Spleen (tissue), 11 donors: ENCODE data around the gene KCNS1. TPM values are rescaled to one million over a fixed set of nuclear protein-coding genes. Genes with fewer than 3 reads are reported as not detected.

Experiments
- DNase-seq: peaks from one replicate; pipeline ENCODE4 v3.0.0-alpha.2; 2020
- H3K27ac ChIP-seq, 8 donors: fragments of 200-600 bp; sonication (generic) in 7 of 8; 1 replicate in 4 of 8; 2 replicates in 4 of 8; pipeline versions ENCODE4 v1.5.0 to v1.8.0; 2016 to 2021; ENCODE audit warnings: inconsistent platforms in 4 of 8, mild to moderate bottlenecking in 4 of 8, moderate library complexity in 1 of 8
- H3K27me3 ChIP-seq, 7 donors: fragments of 200-600 bp; sonication (generic) in 6 of 7; replicated peaks in 1 of 7; 1 replicate in 4 of 7; 2 replicates in 3 of 7; pipeline versions ENCODE4 v1.5.0 to v1.8.0; 2016 to 2021; ENCODE audit warnings: inconsistent platforms in 3 of 7, mild to moderate bottlenecking in 1 of 7
- H3K36me3 ChIP-seq, 6 donors: fragments of 200-600 bp; sonication (generic) in 5 of 6; 1 replicate in 4 of 6; 2 replicates in 2 of 6; pipeline versions ENCODE4 v1.5.0 to v1.8.0; 2016 to 2021; ENCODE audit warnings: inconsistent platforms in 2 of 6
- H3K4me1 ChIP-seq, 6 donors: fragments of 200-600 bp; sonication (generic) in 5 of 6; 1 replicate in 3 of 6; 2 replicates in 3 of 6; pipeline versions ENCODE4 v1.5.0 to v1.8.0; 2016 to 2021; ENCODE audit warnings: inconsistent platforms in 3 of 6
- H3K4me3 ChIP-seq, 8 donors: fragments of 200-600 bp; sonication (generic) in 7 of 8; 1 replicate in 4 of 8; 2 replicates in 4 of 8; pipeline versions ENCODE4 v1.5.0 to v1.8.0; 2016 to 2021; ENCODE audit warnings: inconsistent platforms in 4 of 8, mild to moderate bottlenecking in 4 of 8, moderate library complexity in 2 of 8
- H3K9me3 ChIP-seq, 8 donors: fragments of 200-600 bp; sonication (generic) in 7 of 8; 1 replicate in 4 of 8; 2 replicates in 4 of 8; pipeline versions ENCODE4 v1.5.0 to v1.8.0; 2016 to 2021; ENCODE audit warnings: inconsistent platforms in 4 of 8
- CTCF ChIP-seq, 11 experiments: fragments of 200-600 bp in 7 of 11; fragments of 450-650 bp in 4 of 11; sonication (generic) in 4 of 11; IDR thresholded peaks in 8 of 11; conservative IDR thresholded peaks in 3 of 11; 1 replicate in 7 of 11; 2 replicates in 4 of 11; pipeline versions ENCODE4 v1.4.0 to v1.8.0; 2016 to 2021; ENCODE audit warnings: antibody characterized with exemption in 11 of 11, inconsistent platforms in 4 of 11, mild to moderate bottlenecking in 1 of 11
- POLR2A ChIP-seq, 3 donors: fragments of 450-650 bp; IDR thresholded peaks; one replicate each; pipeline ENCODE4 v1.5.1; 2017; ENCODE audit warnings: antibody characterized with exemption in 3 of 3, mild to moderate bottlenecking in 1 of 3
- POLR2AphosphoS5 ChIP-seq, 3 donors: sonication (generic); formaldehyde crosslinking; IDR thresholded peaks; one replicate each; pipeline ENCODE4 v1.5.1; 2017; ENCODE audit warnings: antibody characterized with exemption in 3 of 3
- WGBS, 5 donors: extraction: QIAGEN DNeasy Blood & Tissue Kit in 3 of 5; methylation state at CpG; one replicate each; pipeline versions ENCODE4 v1.1.5 to v1.1.7; 2013 to 2018; 5-methylcytosine and 5-hydroxymethylcytosine counted together
- intact Hi-C: fragments of 100-400 bp; cut with DNase I; formaldehyde crosslinking; loops from one replicate; pipeline ENCODE4 v1.15.0; 2023; ENCODE audit warnings: low total_unique reads
- polyA plus RNA-seq, 3 donors: library from polyadenylated mRNA; stranded (reverse); fragments of 200-250 nt; gene quantifications; one replicate each; pipeline ENCODE4 v1.2.1, GENCODE V29; 2013
- total RNA-seq, 7 donors: library from RNA; depleted of rRNA in 3 of 7; stranded (reverse); fragments of >200 nt in 3 of 7; fragmentation: NEBNext Ultra II Directional in 4 of 7; extraction: Animal tissue kit (Norgen Biotek cat#: 25700) in 4 of 7; gene quantifications; one replicate each; pipeline versions ENCODE4 v1.1.0 to v1.2.1, GENCODE V29; 2016 to 2021
- donor health status: healthy with polysubstance abuse.
- donor health status: DM: no; HTN: no; CAD: no; lungs with moderate emphysema.
- donor health status: DM: no; HTN: no; CAD: no.
- donor health status: Bipolar disorder and iron deficiency.
- donor health status: healthy.
- donor health status: DM: no; HTN: no; CAD: no.
- donor health status: DM: yes; HTN: yes; CAD: no.

Gene KCNS1
- total and polyA plus RNA-seq, 10 donors: 0.05 to 0.06 TPM; not detected in 8

- DNase-seq: no peak
- Histone ChIP-seq H3K4me1 (peaks cover 0 to 27% (median 0%) of the 10 kb centered on the region in 6 donors), H3K36me3 (peaks cover 3 to 75% (median 48%) of the 10 kb centered on the region in 6 donors), H3K27me3 (no peaks in the 10 kb centered on the region), H3K4me3 (no peak overlapping the region), H3K9me3 (no peaks in the 10 kb centered on the region), H3K27ac (no peak overlapping the region)
- intact Hi-C loops: no loop called here
- WGBS, 5 donors: 58 to 89% (median 67%) methylated on average over 1 of the region's 1 CpG
- TF ChIP-seq CTCF (IDR thresholded peaks at IDR 0.05 in 8 of 11, conservative IDR thresholded peaks at IDR 0.05 in 3 of 11) (no peak), POLR2A (IDR thresholded peaks at IDR 0.05) (no peak), POLR2AphosphoS5 (IDR thresholded peaks at IDR 0.05) (no peak)
Measured at GRCh38 chr20:45072066-45072465, 28.9 kb downstream of the KCNS1 start.

GRCh38 chr20:45070932-45071632, 29.8 kb downstream of the KCNS1 start:
- 93 to 97% (median 96%) methylated on average over 6 of the region's 6 CpGs for WGBS, 5 donors
- no peaks in the 10 kb centered on the region for H3K9me3 ChIP-seq
- TF ChIP-seq POLR2A (IDR thresholded peaks at IDR 0.05): no peak
- H3K36me3 ChIP-seq: peaks cover 3 to 75% (median 39%) of the 10 kb centered on the region in 6 donors
- no peaks in the 10 kb centered on the region for H3K27me3 ChIP-seq
- H3K4me3 ChIP-seq: no peak overlapping the region
- intact Hi-C loops: no loop called here
- no peak overlapping the region for H3K27ac ChIP-seq
- peaks cover 0 to 30% (median 0%) of the 10 kb centered on the region in 6 donors for H3K4me1 ChIP-seq
- DNase-seq: no peak

- H3K27ac ChIP-seq: no peak overlapping the region
- DNase-seq: no peak
- H3K4me1 ChIP-seq: peaks cover 0 to 46% (median 9%) of the 10 kb centered on the region in 6 donors
- H3K9me3 ChIP-seq: no peaks in the 10 kb centered on the region
- peaks cover 0 to 57% (median 22%) of the 10 kb centered on the region in 6 donors for H3K36me3 ChIP-seq
- no peak overlapping the region for H3K4me3 ChIP-seq
- 88 to 100% (median 95%) methylated on average over 1 of the region's 1 CpG for WGBS, 5 donors
- H3K27me3 ChIP-seq: no peaks in the 10 kb centered on the region
- intact Hi-C loops: no loop called here
- TF ChIP-seq POLR2A (IDR thresholded peaks at IDR 0.05) (no peak), CTCF (IDR thresholded peaks at IDR 0.05 in 8 of 11, conservative IDR thresholded peaks at IDR 0.05 in 3 of 11) (no peak), POLR2AphosphoS5 (IDR thresholded peaks at IDR 0.05) (no peak)
Measured at GRCh38 chr20:45069261-45069660, 31.7 kb downstream of the KCNS1 start.

GRCh38 chr20:45067558-45067957, 33.4 kb downstream of the KCNS1 start:
- TF ChIP-seq POLR2A (IDR thresholded peaks at IDR 0.05) (no peak), CTCF (IDR thresholded peaks at IDR 0.05 in 8 of 11, conservative IDR thresholded peaks at IDR 0.05 in 3 of 11) (no peak), POLR2AphosphoS5 (IDR thresholded peaks at IDR 0.05) (no peak)
- H3K27me3 ChIP-seq: no peaks in the 10 kb centered on the region
- no peaks in the 10 kb centered on the region for H3K9me3 ChIP-seq
- H3K36me3 ChIP-seq: peaks cover 0 to 47% (median 15%) of the 10 kb centered on the region in 6 donors
- H3K27ac ChIP-seq: no peak overlapping the region
- WGBS, 5 donors: 79 to 90% (median 85%) methylated on average over 2 of the region's 2 CpGs
- intact Hi-C loops: no loop called here
- H3K4me1 ChIP-seq: peaks cover 4 to 60% (median 16%) of the 10 kb centered on the region in 6 donors
- no peak for DNase-seq
- no peak overlapping the region for H3K4me3 ChIP-seq
